IPS-NIHi7 (cell line): Measurements from ENCODE around the gene SPHK2.
"Not testable (repeated sequence)": the region's sequence is repeated elsewhere in the genome, so short reads cannot be mapped to it uniquely, and the experiment has no call there.

ENCODE experiments used
- DNase-seq: peaks from one replicate; pipeline ENCODE4 v3.0.0; 2012; ENCODE audit warnings: mixed read lengths; ENCODE audit errors: extremely low spot score

The SPHK2 gene

GRCh38 chr19:48636859-48637448, 17.6 kb downstream of the SPHK2 start, which contains the start of gene DBP:
Gene DBP, minus strand, starts transcription at chr19:48637379. Its CDS starts 385 bp downstream, at chr19:48636994.
- no peak for DNase-seq

GRCh38 chr19:48637449-48637947, 18.2 kb downstream of the SPHK2 start:
- DNase-seq: peak; percentile 89

GRCh38 chr19:48637948-48638830, 18.9 kb downstream of the SPHK2 start:
- peak; percentile 69 for DNase-seq

GRCh38 chr19:48638831-48639381, 19.6 kb downstream of the SPHK2 start:
- peak; percentile 54 for DNase-seq

GRCh38 chr19:48639483-48640375, 20.4 kb downstream of the SPHK2 start:
- no peak for DNase-seq

- DNase-seq: no peak
These were observed 22.5 kb downstream of the SPHK2 start for GRCh38 chr19:48641850-48642249.

- DNase-seq: no peak
These were observed 23.6 kb downstream of the SPHK2 start for GRCh38 chr19:48642862-48643261.

- DNase-seq: no peak
These were observed 25.0 kb downstream of the SPHK2 start for GRCh38 chr19:48644355-48644754.

- DNase-seq: peak; percentile 62
These were observed 25.7 kb downstream of the SPHK2 start for GRCh38 chr19:48644839-48645619.

GRCh38 chr19:48645620-48646000, 26.3 kb downstream of the SPHK2 start:
- no peak for DNase-seq

- peak; percentile 93 for DNase-seq
These were observed 26.9 kb downstream of the SPHK2 start, which contains the start of gene CA11 for GRCh38 chr19:48646001-48646721. Gene CA11, minus strand, starts transcription at chr19:48646187. Its CDS starts 555 bp downstream, at chr19:48645632.

GRCh38 chr19:48646722-48647216, 27.5 kb downstream of the SPHK2 start:
- DNase-seq: no peak

GRCh38 chr19:48648134-48648533, 28.8 kb downstream of the SPHK2 start:
- DNase-seq: no peak

- DNase-seq: no peak
These were observed 31.8 kb downstream of the SPHK2 start for GRCh38 chr19:48650974-48651682.

GRCh38 chr19:48651683-48652048, 32.4 kb downstream of the SPHK2 start:
- no peak for DNase-seq

GRCh38 chr19:48654299-48655059, 35.2 kb downstream of the SPHK2 start:
- no peak for DNase-seq

- no peak for DNase-seq
These were observed 37.7 kb downstream of the SPHK2 start for GRCh38 chr19:48656840-48657474.

GRCh38 chr19:48657828-48658227, 38.5 kb downstream of the SPHK2 start:
- DNase-seq: not testable (repeated sequence)
